Stimulated activated naive B cell treated with anti-CD40 and anti-IgM and Interleukin-4, amounts not matched to agents 10 μg/mL and 1 μg/mL and 100 μg/mL, for 72 hours (primary cell): ENCODE results near the gene NAGPA.

Experiments
- ATAC-seq, 2 donors: fragments of 150-1000 bp; cut with Tn5 transposase; replicated peaks; 2 replicates each; pipeline ENCODE4 v1.10.0; 2021; ENCODE audit warnings: moderate library complexity in 1 of 2
- DNase-seq: peaks from one replicate; pipeline ENCODE4 v3.0.0; 2021
- H3K27ac Mint-ChIP-seq: one replicate; pipeline ENCODE4 v1.8.0; 2022; ENCODE audit warnings: mild to moderate bottlenecking, mixed read lengths
- H3K27me3 Mint-ChIP-seq, 2 donors: one replicate each; pipeline ENCODE4 v1.8.0; 2022; ENCODE audit warnings: mixed read lengths in 2 of 2
- H3K36me3 Mint-ChIP-seq, 2 donors: one replicate each; pipeline ENCODE4 v1.8.0; 2022; ENCODE audit warnings: mixed read lengths in 2 of 2, mild to moderate bottlenecking in 1 of 2
- H3K4me1 Mint-ChIP-seq, 2 donors: one replicate each; pipeline ENCODE4 v1.8.0; 2022; ENCODE audit warnings: mixed read lengths in 2 of 2, mild to moderate bottlenecking in 1 of 2
- H3K4me3 Mint-ChIP-seq, 2 donors: one replicate each; pipeline ENCODE4 v1.8.0; 2022; ENCODE audit warnings: mild to moderate bottlenecking in 2 of 2, mixed read lengths in 2 of 2, moderate library complexity in 1 of 2
- H3K9me3 Mint-ChIP-seq, 2 donors: one replicate each; pipeline ENCODE4 v1.8.0; 2022; ENCODE audit warnings: mixed read lengths in 2 of 2, mild to moderate bottlenecking in 1 of 2

NAGPA gene

DNA sequence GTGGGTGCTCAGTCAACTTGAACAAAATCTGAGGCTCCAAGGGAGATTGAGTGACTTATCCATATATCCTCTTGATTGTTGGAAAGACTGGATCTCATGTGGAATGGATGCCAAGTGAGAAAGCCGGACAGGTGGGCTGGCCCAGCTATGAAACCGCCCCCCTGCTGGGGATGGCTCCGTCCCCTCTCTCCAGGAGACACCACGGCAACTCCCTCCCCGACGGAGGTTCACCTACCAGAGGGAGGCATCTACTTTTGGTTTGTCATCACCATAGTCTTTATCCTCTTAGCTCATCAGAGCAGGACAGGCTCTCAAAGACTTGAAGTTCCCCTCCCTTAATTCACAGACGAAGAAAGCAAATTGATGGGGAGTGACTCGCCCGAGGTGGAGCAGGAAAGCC, 36.1 kb upstream of the NAGPA start:
- no peak for DNase-seq
- Mint-ChIP-seq H3K27ac (no peak overlapping the region), H3K36me3 (peaks cover 2 to 10% of the 10 kb centered on the region in 2 donors), H3K27me3 (peaks cover 0 to 4% of the 10 kb centered on the region in 2 donors), H3K4me3 (no peak overlapping the region), H3K9me3 (no peaks in the 10 kb centered on the region), H3K4me1 (peaks cover 18 to 23% of the 10 kb centered on the region in 2 donors)
- ATAC-seq, result no peak

DNA sequence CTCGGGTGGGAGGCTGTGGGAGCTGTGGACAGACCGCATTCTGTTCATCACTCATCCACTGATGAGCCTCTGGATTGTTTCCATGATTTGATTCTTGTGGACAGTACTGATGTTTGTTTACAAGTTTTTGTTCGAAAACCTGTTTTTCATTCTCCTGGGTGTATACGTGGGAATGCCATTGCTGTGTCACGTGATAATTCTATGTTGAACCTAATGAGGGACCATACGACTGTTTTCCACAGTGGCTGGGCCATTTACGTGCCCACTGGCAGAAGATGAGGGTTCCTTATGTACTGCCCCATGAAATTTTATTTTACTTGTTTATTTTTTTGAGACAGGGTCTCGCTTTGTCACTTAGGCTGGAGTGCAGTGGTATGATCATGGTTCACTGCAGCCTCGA, 35.3 kb upstream of the NAGPA start:
- no peak overlapping the region for H3K4me3 Mint-ChIP-seq
- H3K36me3 Mint-ChIP-seq, result peaks cover 0 to 4% of the 10 kb centered on the region in 2 donors
- no peak overlapping the region for H3K27ac Mint-ChIP-seq
- H3K4me1 Mint-ChIP-seq, result peaks cover 16 to 23% of the 10 kb centered on the region in 2 donors
- H3K27me3 Mint-ChIP-seq, result peaks cover 4% of the 10 kb centered on the region in 2 donors
- no peak for ATAC-seq
- H3K9me3 Mint-ChIP-seq, result no peaks in the 10 kb centered on the region
- no peak for DNase-seq

DNA sequence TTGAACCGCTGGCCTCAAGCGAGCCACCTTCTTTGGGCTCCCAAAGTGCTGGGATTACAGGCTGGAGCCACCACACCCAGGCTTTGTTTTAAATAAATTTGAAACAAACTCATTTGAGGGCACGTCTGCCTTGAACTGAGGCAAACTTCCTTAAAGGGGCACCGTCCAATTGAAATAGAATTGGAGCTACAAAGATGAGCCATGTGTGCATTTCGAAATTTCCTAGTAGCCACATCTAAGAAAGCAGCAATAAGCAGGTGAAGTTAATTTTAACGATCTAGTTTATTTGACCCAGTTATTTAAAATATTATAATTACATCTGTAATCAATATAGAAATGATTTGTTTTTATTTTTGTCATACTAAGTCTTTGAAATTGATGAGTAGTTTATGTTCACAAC, 32.8 kb upstream of the NAGPA start:
- Mint-ChIP-seq H3K27me3 (peaks cover 15 to 21% of the 10 kb centered on the region in 2 donors), H3K36me3 (no peaks in the 10 kb centered on the region), H3K4me3 (no peak overlapping the region), H3K4me1 (peaks cover 4 to 6% of the 10 kb centered on the region in 2 donors), H3K9me3 (no peaks in the 10 kb centered on the region), H3K27ac (no peak overlapping the region)
- ATAC-seq (no peak), DNase-seq (no peak)

DNA sequence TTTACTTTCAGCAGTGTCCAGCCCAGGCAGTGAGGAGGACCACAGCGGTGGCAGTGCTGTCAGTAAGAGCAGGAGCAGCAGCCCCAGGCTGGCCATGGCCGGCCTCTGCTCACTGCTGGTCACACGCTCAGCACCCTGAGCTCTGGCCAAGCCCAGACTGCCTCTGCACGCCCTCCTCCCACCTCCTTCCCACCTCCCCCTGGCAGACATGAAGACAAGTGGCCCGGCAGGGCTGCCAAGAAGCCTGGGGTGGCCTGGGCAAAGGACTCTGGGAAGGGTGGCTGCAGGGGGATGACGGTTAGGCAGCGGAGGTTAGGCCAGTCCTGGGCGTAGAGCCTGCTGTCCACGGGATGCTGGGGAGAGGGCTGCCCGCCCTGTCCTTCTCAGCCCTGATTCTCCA, 32.1 kb upstream of the NAGPA start, which contains the start of gene C16orf89:
C16orf89 (minus strand) TSS at position 144 of the 400 bp plus-strand sequence; CDS start at position 96, 48 bp downstream.
- H3K9me3 Mint-ChIP-seq, result no peaks in the 10 kb centered on the region
- ATAC-seq, result no peak
- H3K27ac Mint-ChIP-seq, result no peak within 1 kb of the TSS
- no peak for DNase-seq
- H3K27me3 Mint-ChIP-seq, result peaks cover 17 to 24% of the 10 kb centered on the region in 2 donors
- H3K4me3 Mint-ChIP-seq, result no peak within 1 kb of the TSS
- H3K4me1 Mint-ChIP-seq, result no peaks in the 10 kb centered on the region
- no peaks in the 10 kb centered on the region for H3K36me3 Mint-ChIP-seq

DNA sequence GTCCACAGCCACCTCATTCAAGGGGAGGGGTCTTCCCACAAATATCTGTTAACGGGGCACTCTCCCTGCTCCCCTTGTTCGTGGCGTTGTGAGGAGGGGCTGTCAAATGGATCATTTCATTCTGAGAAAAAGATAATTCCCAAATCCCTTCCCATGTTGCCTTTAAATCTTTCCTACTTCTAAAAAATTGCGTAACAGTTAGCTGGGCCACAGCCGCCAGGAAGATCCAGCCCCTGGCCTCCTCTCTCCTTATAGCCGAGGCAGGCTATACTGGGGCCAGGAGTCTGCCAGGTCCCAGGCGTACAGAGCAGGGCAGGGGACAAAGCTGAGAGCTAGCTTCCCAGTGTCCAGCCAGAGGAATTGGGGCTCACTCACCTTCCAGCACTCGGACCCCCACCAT, 31.6 kb upstream of the NAGPA start:
- Mint-ChIP-seq H3K9me3 (no peaks in the 10 kb centered on the region), H3K36me3 (no peaks in the 10 kb centered on the region), H3K4me3 (no peak overlapping the region), H3K4me1 (no peaks in the 10 kb centered on the region), H3K27me3 (peaks cover 17 to 24% of the 10 kb centered on the region in 2 donors), H3K27ac (no peak overlapping the region)
- ATAC-seq (no peak), DNase-seq (no peak)

DNA sequence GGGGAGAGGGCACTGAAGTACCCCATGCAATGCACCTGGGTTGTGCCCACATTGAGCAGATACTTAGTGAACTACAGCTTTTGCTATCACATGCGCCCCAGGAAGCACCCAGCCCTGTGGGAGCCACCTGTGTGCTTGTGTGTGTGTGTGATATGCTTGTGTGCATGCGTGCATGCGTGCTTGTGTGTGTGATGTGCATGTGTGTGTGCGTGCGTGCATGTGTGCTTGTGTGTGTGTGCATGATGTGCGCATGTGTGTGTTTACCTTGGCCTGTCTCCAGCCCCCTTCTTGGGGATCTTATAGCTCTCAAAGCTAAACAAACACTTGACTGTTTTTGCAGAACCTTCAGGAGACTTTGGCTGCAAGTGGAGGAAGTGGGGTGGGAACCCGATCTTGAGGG, 31.2 kb upstream of the NAGPA start:
- no peaks in the 10 kb centered on the region for H3K4me1 Mint-ChIP-seq
- DNase-seq, result no peak
- no peaks in the 10 kb centered on the region for H3K9me3 Mint-ChIP-seq
- H3K27ac Mint-ChIP-seq, result no peak overlapping the region
- no peaks in the 10 kb centered on the region for H3K36me3 Mint-ChIP-seq
- ATAC-seq, result no peak
- peaks cover 17 to 28% of the 10 kb centered on the region in 2 donors for H3K27me3 Mint-ChIP-seq
- no peak overlapping the region for H3K4me3 Mint-ChIP-seq

DNA sequence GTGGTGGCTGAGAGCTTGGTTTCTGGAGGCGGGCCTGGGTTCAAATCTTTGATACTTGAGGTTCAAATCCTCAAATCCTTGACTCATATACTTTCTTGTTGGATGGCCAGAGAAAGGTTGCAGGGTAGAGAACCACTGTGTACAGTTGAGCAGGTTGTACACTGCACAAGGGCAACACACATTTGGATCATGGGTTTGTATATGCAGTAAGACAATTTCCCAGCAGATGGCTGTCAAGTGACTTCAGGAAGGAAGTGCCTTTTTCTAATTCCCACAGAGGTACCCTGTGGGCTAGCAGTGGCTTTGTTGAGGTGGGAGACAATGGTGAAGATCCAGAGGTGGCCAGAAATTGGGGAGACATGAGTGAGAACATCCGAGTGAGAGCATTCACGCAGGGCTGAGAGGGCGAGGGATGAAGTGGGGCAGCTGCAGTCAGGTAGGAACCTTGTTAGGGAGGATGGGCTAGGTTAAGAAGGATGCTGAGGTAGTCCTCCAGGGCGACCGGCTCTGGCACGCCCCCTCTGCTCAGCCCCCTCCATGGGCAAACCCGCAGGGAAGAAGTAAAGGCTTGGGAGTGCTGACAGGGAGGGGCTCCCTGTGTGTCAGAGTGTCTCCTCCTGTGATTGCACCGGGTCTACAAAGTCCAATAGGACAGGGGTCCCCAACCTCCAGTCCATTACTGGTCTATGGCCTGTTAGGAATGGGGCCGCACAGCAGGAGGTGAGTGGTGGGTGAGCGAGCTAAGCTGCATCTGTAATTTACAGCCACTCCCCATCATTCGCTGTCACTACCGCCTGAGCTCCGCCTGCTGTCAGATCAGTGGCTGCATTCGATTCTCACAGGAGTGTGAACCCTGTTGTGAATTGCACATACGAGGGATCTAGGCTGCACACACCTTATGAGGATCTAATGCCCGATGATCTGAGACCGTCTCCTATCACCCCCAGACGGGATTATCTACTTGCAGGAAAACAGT, 29.3 kb upstream of the NAGPA start:
- Mint-ChIP-seq H3K36me3 (no peaks in the 10 kb centered on the region), H3K9me3 (no peaks in the 10 kb centered on the region), H3K27ac (no peak overlapping the region), H3K27me3 (peaks cover 17 to 31% of the 10 kb centered on the region in 2 donors), H3K4me3 (no peak overlapping the region), H3K4me1 (no peaks in the 10 kb centered on the region)
- no peak for ATAC-seq
- DNase-seq, result no peak

DNA sequence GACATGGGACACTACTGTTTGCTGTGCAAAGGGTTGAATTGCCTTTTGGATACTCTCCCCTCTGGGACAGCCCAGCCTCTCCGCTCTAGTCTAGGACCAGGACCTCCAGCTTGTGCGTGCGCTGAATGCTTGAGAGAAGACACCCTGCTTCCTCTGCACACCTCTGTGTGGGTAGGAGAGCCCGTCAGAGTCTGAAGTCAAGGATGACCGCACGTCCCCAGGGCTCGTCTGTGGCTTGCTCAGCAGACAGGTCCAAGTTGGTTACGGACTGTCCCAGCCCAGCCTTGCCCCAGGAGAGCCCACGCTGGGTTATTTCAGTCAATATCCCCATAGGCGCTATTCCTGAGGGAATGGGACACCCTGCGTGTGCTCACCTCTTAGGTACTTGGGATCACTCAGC, 28.3 kb upstream of the NAGPA start:
- ATAC-seq (peak; percentile 72 to 92), DNase-seq (no peak)
- Mint-ChIP-seq H3K27me3 (peaks cover 21 to 31% of the 10 kb centered on the region in 2 donors), H3K27ac (no peak overlapping the region), H3K4me1 (no peaks in the 10 kb centered on the region), H3K4me3 (no peak overlapping the region), H3K36me3 (no peaks in the 10 kb centered on the region), H3K9me3 (no peaks in the 10 kb centered on the region)

DNA sequence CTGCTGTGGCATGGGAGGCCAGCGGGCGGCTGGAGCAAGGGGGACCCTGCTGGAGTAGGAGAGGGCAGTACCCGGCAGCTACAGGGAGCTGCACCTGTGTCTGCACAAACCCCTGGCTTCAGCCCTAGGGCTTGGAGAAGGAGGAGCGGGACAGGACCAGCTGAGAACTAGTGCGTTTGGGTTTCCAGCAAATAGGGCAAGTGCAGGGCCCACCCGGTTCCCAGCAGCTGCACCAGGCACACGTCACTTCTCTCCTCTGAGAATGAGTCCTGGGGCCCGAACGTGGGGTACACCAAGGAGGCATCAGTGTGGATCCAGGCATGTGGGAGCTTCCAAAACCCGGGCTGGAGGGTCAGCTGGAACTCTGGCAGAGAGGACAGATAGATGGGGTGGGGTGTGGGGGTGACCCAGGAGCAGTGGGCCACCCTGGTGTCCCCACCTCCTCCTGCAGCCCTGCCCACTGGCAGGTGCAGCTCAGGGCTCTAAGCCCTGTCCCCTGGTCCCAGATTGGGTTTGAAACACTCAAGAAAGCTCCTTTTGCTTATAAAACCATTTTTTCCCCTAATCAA, 26.4 kb upstream of the NAGPA start:
- Mint-ChIP-seq H3K36me3 (no peaks in the 10 kb centered on the region), H3K9me3 (no peaks in the 10 kb centered on the region), H3K4me1 (no peaks in the 10 kb centered on the region), H3K4me3 (no peak overlapping the region), H3K27ac (no peak overlapping the region), H3K27me3 (peaks cover 21 to 27% of the 10 kb centered on the region in 2 donors)
- DNase-seq (no peak), ATAC-seq (no peak)

DNA sequence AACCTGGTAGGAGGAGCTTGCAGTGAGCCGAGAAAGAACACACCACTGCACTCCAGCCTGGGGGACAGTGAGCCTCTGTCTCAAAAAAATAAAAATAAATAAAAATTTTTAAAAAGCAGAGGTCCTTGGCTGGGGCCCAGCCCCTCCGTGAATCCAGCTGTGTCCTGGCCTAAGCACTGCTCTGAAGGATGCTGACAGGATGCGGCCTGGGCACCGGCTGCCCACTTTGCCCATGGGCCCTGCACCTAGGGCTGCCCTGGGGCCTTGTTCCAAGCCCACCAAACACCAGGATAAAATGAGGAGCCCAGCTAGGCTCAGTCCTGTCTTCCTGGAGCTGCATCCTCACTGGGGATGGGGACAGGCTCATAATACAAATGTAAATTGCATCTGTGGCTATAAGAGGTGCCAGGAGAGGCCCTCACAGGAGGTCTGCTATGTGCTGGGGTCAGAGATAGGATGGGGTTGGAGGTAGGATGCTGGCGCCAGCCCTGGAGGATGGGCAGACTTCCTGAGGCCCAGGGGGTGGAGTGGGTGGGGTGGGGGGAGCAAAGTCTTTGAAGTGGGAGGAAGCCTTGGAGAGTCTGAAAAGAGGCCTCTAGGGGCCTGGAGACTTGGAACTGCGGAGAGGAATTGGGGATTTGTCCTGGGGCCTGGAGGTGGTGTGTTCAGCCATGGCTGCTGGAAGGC, 25.8 kb upstream of the NAGPA start:
- Mint-ChIP-seq H3K27me3 (peaks cover 21 to 27% of the 10 kb centered on the region in 2 donors), H3K9me3 (no peaks in the 10 kb centered on the region), H3K27ac (no peak overlapping the region), H3K36me3 (no peaks in the 10 kb centered on the region), H3K4me3 (no peak overlapping the region), H3K4me1 (no peaks in the 10 kb centered on the region)
- ATAC-seq (no peak), DNase-seq (no peak)

DNA sequence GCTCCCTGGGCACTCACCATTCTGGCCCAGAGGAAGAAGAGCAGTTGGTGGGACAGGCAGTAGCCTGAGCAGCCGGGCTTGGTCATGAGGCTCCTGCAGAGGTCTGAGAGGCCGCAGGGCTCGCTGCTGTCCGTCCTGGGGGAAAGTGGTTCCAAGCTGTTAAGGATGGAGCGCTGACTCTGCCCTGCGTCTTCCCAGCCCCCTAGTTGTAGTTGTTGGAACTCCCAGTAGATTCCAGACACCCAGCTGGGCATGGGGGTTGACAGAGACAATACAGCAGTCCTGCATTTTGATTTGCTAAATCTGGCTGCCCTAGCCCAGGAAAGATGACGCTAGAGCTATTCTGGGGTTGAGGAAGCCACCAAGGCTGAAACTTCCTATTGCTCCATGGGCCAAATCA, 24.7 kb upstream of the NAGPA start:
- Mint-ChIP-seq H3K27ac (no peak overlapping the region), H3K4me3 (no peak overlapping the region), H3K27me3 (peaks cover 16 to 24% of the 10 kb centered on the region in 2 donors), H3K4me1 (no peaks in the 10 kb centered on the region), H3K36me3 (no peaks in the 10 kb centered on the region), H3K9me3 (no peaks in the 10 kb centered on the region)
- DNase-seq (no peak), ATAC-seq (no peak)

DNA sequence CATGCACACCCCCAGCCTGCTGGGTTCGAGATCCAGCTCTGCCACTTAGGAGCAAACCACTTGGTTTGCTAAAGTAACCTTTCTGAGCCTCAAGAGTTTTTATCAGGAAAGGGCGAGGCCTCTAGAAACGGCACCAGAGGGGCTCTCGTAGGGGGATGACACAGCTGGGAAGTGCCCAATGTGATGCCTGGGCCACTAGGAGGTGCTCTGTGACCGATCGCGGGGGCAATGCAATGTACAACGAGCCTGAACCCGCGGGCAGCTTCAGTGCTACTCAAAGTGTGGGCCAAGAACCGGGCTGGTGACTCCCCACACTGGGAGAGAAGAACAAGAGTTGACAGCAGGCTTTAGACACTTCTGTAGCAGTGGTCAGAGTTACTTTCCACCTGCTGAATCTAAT, 22.6 kb upstream of the NAGPA start:
- Mint-ChIP-seq H3K4me1 (no peaks in the 10 kb centered on the region), H3K27me3 (peaks cover 4 to 9% of the 10 kb centered on the region in 2 donors), H3K4me3 (no peak overlapping the region), H3K36me3 (no peaks in the 10 kb centered on the region), H3K27ac (no peak overlapping the region), H3K9me3 (peaks cover 0 to 2% of the 10 kb centered on the region in 2 donors)
- DNase-seq, result peak; percentile 29
- ATAC-seq, result peak; percentile 84 to 91

DNA sequence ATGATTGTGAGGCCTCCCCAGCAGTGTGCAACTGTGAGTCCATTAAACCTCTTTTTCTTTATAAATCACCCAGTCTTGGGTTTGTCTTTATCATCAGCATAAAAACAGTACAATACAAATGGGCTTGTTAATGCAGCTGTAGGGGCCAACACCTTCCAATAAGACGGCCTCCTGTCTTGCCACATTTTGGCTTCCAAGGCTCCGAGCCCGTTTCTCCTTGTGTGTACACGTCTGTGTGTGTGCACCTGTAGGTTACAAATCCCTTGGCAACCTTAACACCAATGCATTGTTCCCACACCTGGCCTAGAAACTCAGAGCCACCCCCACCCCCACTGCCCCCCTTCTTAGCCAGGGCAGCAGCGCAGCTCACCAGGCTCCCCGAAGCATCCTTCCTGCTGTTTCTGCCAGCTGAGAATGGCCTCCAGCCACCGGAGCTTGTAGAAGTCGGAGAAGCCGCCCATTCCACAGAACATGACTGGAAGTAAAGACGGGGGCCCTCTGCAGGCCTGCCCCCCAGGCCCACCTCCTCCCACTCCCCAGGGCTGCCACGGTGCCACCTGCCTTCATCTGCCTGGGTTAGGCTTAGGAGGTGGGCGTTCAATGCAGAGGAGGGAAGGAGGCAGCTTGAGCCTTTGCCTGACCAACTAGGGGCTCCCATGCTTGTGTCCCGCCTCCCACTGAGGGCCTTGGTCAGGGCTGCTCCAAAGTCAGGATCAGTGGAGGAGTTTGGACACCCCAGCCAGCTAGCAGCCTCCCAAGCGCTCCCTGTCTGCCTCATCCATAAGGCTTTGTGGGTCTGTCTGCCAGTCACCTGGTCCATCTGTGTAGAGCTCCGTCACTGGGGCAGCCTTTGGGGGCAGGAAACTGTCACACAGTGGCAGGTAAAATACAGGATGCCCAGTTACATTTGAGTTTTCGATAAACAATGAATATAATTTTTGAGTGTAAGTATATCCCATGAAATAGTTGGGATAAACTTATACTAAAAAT, 21.4 kb upstream of the NAGPA start:
- no peaks in the 10 kb centered on the region for H3K36me3 Mint-ChIP-seq
- no peak overlapping the region for H3K4me3 Mint-ChIP-seq
- ATAC-seq, result no peak
- peaks cover 4 to 9% of the 10 kb centered on the region in 2 donors for H3K9me3 Mint-ChIP-seq
- no peak overlapping the region for H3K27ac Mint-ChIP-seq
- peaks cover 4 to 6% of the 10 kb centered on the region in 2 donors for H3K27me3 Mint-ChIP-seq
- no peak for DNase-seq
- no peaks in the 10 kb centered on the region for H3K4me1 Mint-ChIP-seq
